NCI-H1092 (cell line): ENCODE measurements around the gene ZNF341.
"Not testable (repeated sequence)": the region's sequence is repeated elsewhere in the genome, so short reads cannot be mapped to it uniquely, and the experiment has no call there.

ENCODE experiments used
- DNase-seq: peaks from one replicate; lab custom pipeline; 2025; lab: John Stamatoyannopoulos, UW

The ZNF341 gene

GRCh38 chr20:33730946-33731692 lies 677 bp upstream of the ZNF341 start:
- DNase-seq = no peak

DNA sequence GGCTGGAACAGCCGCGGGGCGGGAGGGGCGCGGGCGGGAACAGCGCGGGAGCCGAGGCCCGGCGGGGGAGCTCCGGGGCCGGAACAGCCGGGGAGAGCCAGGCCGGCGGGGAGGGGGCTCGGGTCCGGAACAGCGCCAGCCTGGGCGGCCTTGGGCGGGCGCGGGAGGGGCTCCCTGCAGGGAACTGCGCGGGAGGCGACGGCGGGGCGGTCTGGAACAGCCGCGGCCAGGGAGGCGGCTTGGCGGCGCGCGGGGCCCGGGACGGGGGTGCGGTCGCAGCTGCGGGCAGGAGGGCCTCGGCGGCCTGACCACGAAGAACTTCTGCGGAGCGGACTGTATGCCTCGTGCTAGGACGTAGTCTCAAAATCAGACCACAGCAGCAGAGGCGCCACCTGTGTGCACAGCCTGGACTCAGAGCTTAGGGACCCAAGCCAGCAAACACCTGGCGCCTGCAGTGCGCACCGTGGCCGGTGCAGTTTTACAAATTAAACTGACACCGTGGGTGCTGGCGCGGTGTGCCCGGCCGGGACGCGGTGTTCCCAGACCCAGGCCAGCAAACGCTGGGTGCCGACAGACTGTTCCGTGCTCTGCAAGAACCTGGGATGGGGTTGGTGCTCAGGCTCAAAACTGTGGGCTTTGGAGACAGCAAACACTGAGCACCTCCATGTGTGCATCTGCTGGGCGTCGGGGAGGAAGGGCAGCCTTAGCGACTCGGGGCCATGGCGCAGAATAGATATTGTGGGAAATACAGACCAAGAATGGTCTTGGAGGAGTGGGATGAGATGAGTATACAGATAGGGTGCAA lies 572 bp downstream of the ZNF341 start:
- peak; percentile 91 for DNase-seq

- DNase-seq = no peak
Measured at GRCh38 chr20:33733654-33734576, 2.1 kb downstream of the ZNF341 start.

DNA sequence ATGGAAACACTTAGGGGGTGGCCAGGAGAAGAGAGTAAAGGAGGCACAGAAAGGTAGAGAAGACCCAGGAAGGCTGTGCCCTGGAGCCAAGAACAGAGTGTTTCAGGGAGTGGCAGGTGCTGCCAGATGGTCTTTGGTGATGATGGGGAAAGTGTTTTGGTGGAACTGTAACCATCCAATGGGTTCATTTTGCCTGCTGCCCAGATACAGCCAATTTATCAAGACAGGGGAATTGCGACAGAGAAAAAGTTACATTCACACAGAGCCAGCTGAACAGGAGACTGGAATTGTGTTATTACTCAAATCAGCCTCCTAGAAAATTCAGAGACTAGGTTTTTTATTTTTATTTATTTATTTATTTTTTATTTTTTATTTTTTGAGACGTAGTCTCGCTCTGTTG lies 5.2 kb downstream of the ZNF341 start:
- no peak for DNase-seq

DNA sequence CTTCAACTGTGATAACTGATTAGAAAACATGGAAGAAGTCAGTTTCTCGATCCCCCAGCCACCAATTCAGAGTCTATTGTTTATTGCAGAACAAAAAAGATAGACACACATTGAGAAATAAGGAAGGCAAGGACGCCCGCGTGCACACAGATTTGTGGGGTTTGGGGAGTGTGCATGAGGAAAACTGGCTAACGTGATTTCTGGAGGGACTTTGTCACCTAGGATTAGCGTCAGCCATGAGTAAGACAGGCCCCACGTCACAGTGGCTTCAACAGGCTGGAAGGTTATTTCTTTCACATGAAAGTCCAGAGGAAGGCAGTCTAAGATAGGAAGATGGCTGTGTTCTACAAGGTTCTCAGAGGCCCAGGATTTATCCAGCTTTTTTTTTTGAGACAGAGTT lies 7.7 kb downstream of the ZNF341 start:
- DNase-seq = no peak

- no peak for DNase-seq
Measured at GRCh38 chr20:33740189-33740588, 8.4 kb downstream of the ZNF341 start.

- no peak for DNase-seq
Measured at GRCh38 chr20:33744181-33744580, 12.4 kb downstream of the ZNF341 start.

- DNase-seq = no peak
Measured at GRCh38 chr20:33744773-33745385, 13.1 kb downstream of the ZNF341 start.

GRCh38 chr20:33746325-33746998 lies 14.7 kb downstream of the ZNF341 start:
- DNase-seq = no peak

DNA sequence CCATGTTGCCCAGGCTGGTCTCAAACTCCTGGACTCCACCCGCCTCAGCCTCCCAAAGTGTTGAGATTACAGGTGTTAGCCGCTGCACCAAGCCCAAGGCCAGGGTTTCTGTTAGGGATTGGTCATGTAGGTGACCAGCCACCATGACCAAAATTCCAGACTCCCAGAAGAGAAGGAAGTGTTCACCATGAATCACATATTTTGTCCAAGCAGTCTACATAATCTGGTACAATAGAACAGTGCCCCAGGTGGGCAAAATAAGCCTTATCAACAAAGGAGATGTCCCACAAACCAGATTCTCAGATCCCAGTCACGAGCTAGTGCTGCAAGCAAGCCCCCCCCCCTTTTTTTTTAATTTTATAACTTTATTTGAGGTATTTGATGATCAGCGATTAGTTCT lies 20.0 kb downstream of the ZNF341 start:
- DNase-seq = no peak

DNA sequence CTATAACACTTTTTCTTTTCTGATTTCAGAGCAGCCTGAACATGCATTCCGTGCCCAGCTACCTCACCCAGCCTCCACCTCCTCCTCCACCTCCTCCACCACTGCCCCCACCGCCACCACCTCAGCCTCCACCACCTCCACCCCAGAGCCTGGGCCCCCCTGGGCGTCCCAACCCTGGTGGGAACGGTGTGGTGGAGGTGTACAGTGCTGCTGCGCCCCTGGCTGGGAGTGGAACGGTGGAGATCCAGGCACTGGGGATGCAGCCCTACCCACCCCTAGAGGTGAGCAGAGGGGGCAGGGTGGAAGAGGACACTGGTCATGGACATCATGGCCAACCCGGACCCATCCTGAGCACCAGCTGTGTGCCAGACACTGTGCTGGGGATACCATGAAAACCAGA lies 21.3 kb downstream of the ZNF341 start:
- no peak for DNase-seq

GRCh38 chr20:33753763-33754162 lies 22.0 kb downstream of the ZNF341 start:
- DNase-seq = no peak

DNA sequence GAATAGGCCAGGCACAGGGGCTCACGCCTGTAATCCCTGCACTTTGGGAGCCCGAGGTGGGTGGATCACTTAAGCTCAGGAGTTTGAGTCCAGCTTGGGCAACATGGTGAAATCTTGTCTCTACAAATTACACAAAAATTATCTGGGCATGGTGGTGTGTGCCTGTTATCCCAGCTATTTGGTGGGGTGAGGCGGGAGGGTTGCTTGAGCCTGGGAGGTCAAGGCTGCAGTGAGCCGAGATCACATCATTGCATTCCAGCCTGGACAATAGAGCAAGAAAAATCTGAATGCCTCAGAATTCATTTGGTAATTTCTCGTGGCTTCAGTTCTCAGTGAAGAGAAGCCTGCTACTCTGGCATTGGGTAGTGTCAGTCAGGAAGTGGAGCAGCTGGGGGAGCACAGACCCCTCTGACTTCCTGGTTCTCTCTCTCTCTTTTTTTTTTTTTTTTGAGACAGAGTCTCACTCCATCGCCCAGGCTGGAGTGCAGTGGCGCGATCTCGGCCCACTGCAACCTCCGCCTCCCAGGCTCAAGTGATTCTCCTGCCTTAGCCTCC lies 24.2 kb downstream of the ZNF341 start:
- DNase-seq = not testable (repeated sequence)

DNA sequence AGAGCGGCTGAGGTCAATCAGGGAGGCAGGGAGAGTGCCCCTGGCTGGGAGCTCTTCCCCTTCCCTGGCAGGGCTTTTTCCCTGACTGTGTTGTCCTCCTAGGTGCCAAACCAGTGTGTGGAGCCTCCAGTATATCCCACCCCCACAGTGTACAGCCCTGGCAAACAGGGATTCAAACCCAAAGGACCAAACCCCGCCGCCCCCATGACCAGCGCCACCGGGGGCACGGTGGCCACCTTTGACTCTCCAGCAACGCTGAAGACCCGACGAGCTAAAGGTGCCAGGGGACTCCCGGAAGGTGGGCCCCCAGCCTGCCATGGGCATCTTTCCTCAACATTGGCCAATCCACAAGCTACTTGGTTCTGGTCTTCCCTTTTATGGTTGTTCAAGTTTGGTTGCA lies 25.2 kb downstream of the ZNF341 start:
- DNase-seq = no peak

DNA sequence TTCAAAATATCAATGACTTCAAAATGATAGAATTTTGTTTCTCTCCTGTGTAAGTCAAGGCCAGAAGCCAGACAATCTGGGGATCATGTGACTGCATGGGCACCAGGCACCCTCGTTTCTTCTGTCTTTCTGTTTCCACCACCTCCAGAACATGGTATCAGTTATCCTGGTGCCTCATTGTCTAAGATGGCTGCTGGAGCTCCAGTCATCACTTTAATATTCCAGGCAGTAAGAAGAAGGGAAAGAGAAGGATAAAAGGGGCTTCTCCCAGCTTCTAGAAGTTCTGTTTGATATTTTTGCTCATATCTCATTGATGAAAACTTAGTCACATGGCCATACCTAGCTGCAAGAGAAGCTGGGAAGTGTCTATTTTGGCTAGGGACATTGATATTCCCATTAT lies 25.7 kb downstream of the ZNF341 start:
- DNase-seq = no peak

DNA sequence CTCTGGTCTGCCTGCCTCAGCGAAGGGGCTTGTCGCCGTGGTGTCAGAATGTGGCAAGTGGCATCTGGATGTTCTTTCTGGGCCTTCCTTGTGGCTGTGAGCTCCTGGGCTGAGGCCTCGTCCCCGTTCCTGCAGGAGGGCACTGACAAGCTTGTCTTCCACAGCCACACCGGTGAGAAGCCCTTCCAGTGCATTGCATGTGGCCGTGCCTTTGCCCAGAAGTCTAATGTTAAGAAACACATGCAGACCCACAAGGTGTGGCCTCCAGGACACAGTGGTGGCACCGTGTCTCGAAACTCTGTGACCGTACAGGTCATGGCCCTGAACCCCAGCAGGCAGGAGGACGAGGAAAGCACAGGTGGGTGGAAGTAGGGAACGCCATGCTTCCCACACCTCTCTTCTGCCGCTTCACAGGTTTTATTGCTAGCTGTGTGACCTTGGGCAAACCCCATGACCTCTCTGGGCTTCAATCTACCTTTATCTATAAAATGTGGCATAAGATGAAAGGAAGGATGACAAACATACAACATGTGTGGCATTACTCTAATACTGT lies 30.0 kb downstream of the ZNF341 start:
- no peak for DNase-seq

DNA sequence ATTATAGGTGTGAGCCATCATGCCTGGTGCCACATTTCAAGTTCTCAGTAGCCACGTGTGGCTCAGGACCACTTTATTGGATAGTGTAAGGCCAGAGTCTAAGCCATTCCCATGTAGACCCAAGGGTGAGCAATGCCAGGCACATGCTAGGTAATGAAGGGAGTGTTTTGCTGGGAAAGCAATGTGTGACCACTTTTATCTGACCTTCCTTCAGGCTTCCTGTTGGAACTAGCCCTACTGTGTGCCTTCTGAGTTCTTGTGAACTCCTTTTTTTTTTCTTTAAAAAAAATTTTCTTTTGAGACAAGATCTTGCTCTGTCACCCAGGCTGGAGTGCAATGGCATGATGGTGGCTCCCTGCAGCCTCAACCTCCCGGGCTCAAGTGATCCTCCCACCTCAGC lies 33.3 kb downstream of the ZNF341 start:
- DNase-seq = no peak

DNA sequence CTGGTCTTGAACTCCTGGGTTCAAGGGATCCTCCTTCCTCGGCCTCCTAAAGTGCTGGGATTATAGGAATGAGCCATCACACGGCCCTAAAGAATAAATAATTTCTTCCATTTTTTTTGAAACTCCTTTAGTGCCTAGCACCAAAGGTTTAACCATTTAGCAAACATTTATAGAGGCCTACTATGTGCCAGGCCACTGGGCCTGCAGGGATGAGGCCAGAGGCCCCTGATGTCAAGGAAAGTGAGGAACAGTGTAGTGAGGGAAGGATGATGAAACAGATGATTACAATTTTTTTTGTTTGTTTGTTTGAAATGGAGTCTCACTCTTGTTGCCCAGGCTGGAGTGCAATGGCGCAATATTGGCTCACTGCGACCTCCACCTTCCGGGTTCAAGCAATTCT lies 33.8 kb downstream of the ZNF341 start:
- no peak for DNase-seq

GRCh38 chr20:33766686-33767085 lies 34.9 kb downstream of the ZNF341 start:
- no peak for DNase-seq

- no peak for DNase-seq
Measured at GRCh38 chr20:33767777-33768138, 36.0 kb downstream of the ZNF341 start.

DNA sequence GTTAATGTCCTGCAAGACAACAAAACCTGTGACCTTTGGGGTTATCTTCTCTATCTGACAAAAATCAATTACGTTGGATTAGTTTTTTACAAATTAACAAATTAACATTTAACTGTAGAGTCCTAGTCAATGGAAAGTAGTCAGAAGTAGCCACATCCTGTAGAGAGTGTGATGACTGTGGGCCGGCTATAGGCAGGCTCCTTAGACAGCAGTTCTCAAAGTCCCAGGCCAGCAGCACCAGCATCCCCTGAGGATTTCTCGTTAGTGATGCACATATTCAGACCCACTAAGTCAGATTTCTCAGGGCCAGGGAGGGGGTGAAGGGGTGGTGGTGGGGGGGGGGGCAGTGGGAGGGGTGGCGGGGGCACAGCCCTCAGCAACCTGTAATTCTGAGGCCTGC lies 37.2 kb downstream of the ZNF341 start:
- DNase-seq = no peak
